Endodermal cell (in vitro differentiated cells): Measurements from ENCODE around the gene CDS2. TPM values are rescaled to one million over a fixed set of nuclear protein-coding genes. Genes with fewer than 3 reads are reported as not detected.

Source experiments
- DNase-seq: peaks from one replicate; pipeline ENCODE4 v3.0.0-alpha.2; 2017
- H3K27ac ChIP-seq: 2 replicates; pipeline ENCODE4 v1.5.1; 2013; ENCODE audit warnings: mild to moderate bottlenecking, low read depth, low read length, moderate library complexity
- H3K27me3 ChIP-seq: 2 replicates; pipeline ENCODE4 v1.6.1; 2013; ENCODE audit warnings: mild to moderate bottlenecking, low read length, moderate library complexity; ENCODE audit not compliant: insufficient read depth, control insufficient read depth, poor library complexity, severe bottlenecking
- H3K36me3 ChIP-seq: 2 replicates; pipeline ENCODE4 v1.7.0; 2013; ENCODE audit warnings: mild to moderate bottlenecking, low read length, moderate library complexity; ENCODE audit not compliant: control insufficient read depth, insufficient read depth
- H3K4me1 ChIP-seq: one replicate; pipeline ENCODE4 v1.7.0; 2013; ENCODE audit warnings: low read length; ENCODE audit not compliant: control insufficient read depth, insufficient read depth
- H3K4me3 ChIP-seq: 2 replicates; pipeline ENCODE4 v1.5.1; 2013; ENCODE audit warnings: mild to moderate bottlenecking, low read length, moderate library complexity
- H3K9ac ChIP-seq: 2 replicates; pipeline ENCODE4 v1.6.1; 2013; ENCODE audit warnings: mild to moderate bottlenecking, low read length, moderate library complexity; ENCODE audit not compliant: poor library complexity, severe bottlenecking; ENCODE audit errors: extremely low read depth
- H3K9me3 ChIP-seq: 2 replicates; pipeline ENCODE4 v1.6.1; 2013; ENCODE audit warnings: mild to moderate bottlenecking, low read length, moderate library complexity; ENCODE audit not compliant: control insufficient read depth
- H3K27ac Mint-ChIP-seq: 2 replicates; pipeline ENCODE4 v1.8.0; 2020; ENCODE audit warnings: mixed read lengths
- H3K27me3 Mint-ChIP-seq: 2 replicates; pipeline ENCODE4 v1.8.0; 2021; ENCODE audit warnings: mild to moderate bottlenecking, mixed read lengths; ENCODE audit not compliant: insufficient read depth
- H3K36me3 Mint-ChIP-seq: 2 replicates; pipeline ENCODE4 v1.8.0; 2020; ENCODE audit warnings: low read depth, mixed read lengths
- H3K4me1 Mint-ChIP-seq: 2 replicates; pipeline ENCODE4 v1.8.0; 2020; ENCODE audit warnings: mixed read lengths
- H3K4me3 Mint-ChIP-seq: 2 replicates; pipeline ENCODE4 v1.8.0; 2020; ENCODE audit warnings: mild to moderate bottlenecking, moderate library complexity, mixed read lengths
- H3K9me3 Mint-ChIP-seq: 2 replicates; pipeline ENCODE4 v1.8.0; 2020; ENCODE audit warnings: mild to moderate bottlenecking, mixed read lengths
- CTCF ChIP-seq: fragments of 200-600 bp; sonication (generic); conservative IDR thresholded peaks from 2 replicates; pipeline ENCODE4 v1.5.0; 2021; ENCODE audit warnings: antibody characterized with exemption, mild to moderate bottlenecking
- WGBS, 2 experiments: methylation state at CpG; one replicate each; pipeline versions ENCODE4 v1.1.5 to v1.1.7; 2013; ENCODE audit warnings: missing lambda C conversion rate in 2 of 2, mixed read lengths in 1 of 2; ENCODE audit not compliant: insufficient coverage in 1 of 2, insufficient read length in 1 of 2; 5-methylcytosine and 5-hydroxymethylcytosine counted together
- total RNA-seq, 2 donors: library from RNA; stranded (reverse); fragmentation: NEBNext Ultra II Directional in 1 of 2; extraction: Animal tissue kit (Norgen Biotek cat#: 25700) in 1 of 2; gene quantifications; 2 replicates in 1 of 2; 3 replicates in 1 of 2; pipeline ENCODE4 v1.2.1, GENCODE V29; 2021

CDS2 gene
- total RNA-seq, 2 donors from 2014 or later = 66.8 to 77.1 TPM

GRCh38 chr20:5140195-5140594 lies 13.4 kb downstream of the CDS2 start:
- Mint-ChIP-seq H3K27me3 (no peaks in the 10 kb centered on the region), H3K4me1 (peaks cover 21% of the 10 kb centered on the region), H3K36me3 (peaks cover 3% of the 10 kb centered on the region), H3K27ac (no peak overlapping the region), H3K9me3 (no peaks in the 10 kb centered on the region), H3K4me3 (no peak overlapping the region)
- H3K36me3 ChIP-seq = peaks cover 15% of the 10 kb centered on the region
- DNase-seq = no peak
- H3K4me1 ChIP-seq = peaks cover 12% of the 10 kb centered on the region
- no peak overlapping the region for H3K27ac ChIP-seq
- no peak overlapping the region for H3K9ac ChIP-seq
- TF ChIP-seq CTCF = no peak
- no peaks in the 10 kb centered on the region for H3K9me3 ChIP-seq
- no peak overlapping the region for H3K4me3 ChIP-seq
- no peaks in the 10 kb centered on the region for H3K27me3 ChIP-seq

GRCh38 chr20:5141615-5142014 lies 14.8 kb downstream of the CDS2 start:
- 92% methylated on average over 1 of the region's 2 CpGs; no CpG with 5 or more reads in 1 of the 2 experiments for WGBS, 2 experiments
- Histone ChIP-seq H3K4me1 (peaks cover 3% of the 10 kb centered on the region), H3K36me3 (peaks cover 17% of the 10 kb centered on the region), H3K27me3 (no peaks in the 10 kb centered on the region), H3K9ac (no peak overlapping the region), H3K27ac (no peak overlapping the region), H3K9me3 (no peaks in the 10 kb centered on the region), H3K4me3 (no peak overlapping the region)
- Mint-ChIP-seq H3K36me3 (peaks cover 3% of the 10 kb centered on the region), H3K4me3 (no peak overlapping the region), H3K9me3 (no peaks in the 10 kb centered on the region), H3K27me3 (no peaks in the 10 kb centered on the region), H3K27ac (no peak overlapping the region), H3K4me1 (peaks cover 8% of the 10 kb centered on the region)
- DNase-seq = no peak
- no peak for TF ChIP-seq CTCF

- H3K4me3 Mint-ChIP-seq = no peak overlapping the region
- H3K4me3 ChIP-seq = no peak overlapping the region
- no peaks in the 10 kb centered on the region for H3K27me3 ChIP-seq
- H3K36me3 ChIP-seq = peaks cover 20% of the 10 kb centered on the region
- no peak overlapping the region for H3K9ac ChIP-seq
- H3K36me3 Mint-ChIP-seq = no peaks in the 10 kb centered on the region
- H3K27ac ChIP-seq = no peak overlapping the region
- no peaks in the 10 kb centered on the region for H3K9me3 Mint-ChIP-seq
- peaks cover 4% of the 10 kb centered on the region for H3K4me1 Mint-ChIP-seq
- H3K27me3 Mint-ChIP-seq = no peaks in the 10 kb centered on the region
- H3K4me1 ChIP-seq = no peaks in the 10 kb centered on the region
- no peaks in the 10 kb centered on the region for H3K9me3 ChIP-seq
- no peak for TF ChIP-seq CTCF
- H3K27ac Mint-ChIP-seq = no peak overlapping the region
- no peak for DNase-seq
- 90 to 94% methylated on average over 2 to 5 of the region's 5 CpGs for WGBS, 2 experiments
These were observed 17.0 kb downstream of the CDS2 start for GRCh38 chr20:5143851-5144250.
